A549 (cell line): Measurements from ENCODE around the gene NRDE2.

Source experiments
- ELK1 ChIP-seq: fragments of 150-350 bp; IDR thresholded peaks from 2 replicates; pipeline ENCODE4 v1.6.1; 2014; ENCODE audit warnings: low read depth, mild to moderate bottlenecking, low read length
- EP300 ChIP-seq, 2 experiments: fragments of >200 bp; sonication (Bioruptor Twin); formaldehyde crosslinking; IDR thresholded peaks; 2 replicates in 1 of 2; 3 replicates in 1 of 2; pipeline ENCODE4 v1.6.1; 2016 to 2017
- HOXA7 ChIP-seq: fragments of 250-450 bp; sonication (Bioruptor Pico); IDR thresholded peaks from 2 replicates; pipeline ENCODE4 v1.5.0; 2020; ENCODE audit warnings: mild to moderate bottlenecking, moderate library complexity
- JUN ChIP-seq, 2 experiments: fragments of >200 bp; sonication (Bioruptor Twin); formaldehyde crosslinking; IDR thresholded peaks; 2 replicates in 1 of 2; 3 replicates in 1 of 2; pipeline ENCODE4 v1.6.1; 2016 to 2017
- KDM5A ChIP-seq: fragments of 200-600 bp; sonication (generic); IDR thresholded peaks from 2 replicates; pipeline ENCODE4 v1.6.1; 2016; ENCODE audit warnings: antibody characterized with exemption, mild to moderate bottlenecking
- MAZ ChIP-seq: fragments of 150-350 bp; IDR thresholded peaks from 2 replicates; pipeline ENCODE4 v1.6.1; 2014; ENCODE audit warnings: antibody characterized with exemption, low read depth, low read length, borderline replicate concordance
- MYC ChIP-seq: IDR thresholded peaks from 2 replicates; pipeline ENCODE4 v1.6.1; 2012; ENCODE audit warnings: mild to moderate bottlenecking, inconsistent platforms, low read length, improper control_type of control experiment, borderline replicate concordance
- RAD21 ChIP-seq, 2 experiments: fragments of >200 bp in 1 of 2; sonication (Bioruptor Twin) in 1 of 2; formaldehyde crosslinking in 1 of 2; IDR thresholded peaks in 1 of 2; conservative IDR thresholded peaks in 1 of 2; 2 replicates in 1 of 2; 3 replicates in 1 of 2; pipeline ENCODE4 v1.6.1; 2012 to 2018; ENCODE audit warnings: inconsistent platforms in 1 of 2
- TF ChIP-seq, protein P1 (sequence below): fragments of >200 bp; sonication (Bioruptor Twin); formaldehyde crosslinking; IDR thresholded peaks from 2 replicates; pipeline ENCODE4 v1.6.1; 2016
- TF ChIP-seq, protein P2 (sequence below): fragments of >200 bp; sonication (Bioruptor Twin); formaldehyde crosslinking; IDR thresholded peaks from 3 replicates; pipeline ENCODE4 v1.5.1; 2016
- TF ChIP-seq, protein P3 (sequence below): fragments of 450-650 bp; IDR thresholded peaks from 2 replicates; pipeline ENCODE4 v1.6.1; 2014; ENCODE audit warnings: antibody characterized with exemption

GRCh38 chr14:90336401-90336800, 4.7 kb upstream of the NRDE2 start:
- TF ChIP-seq, protein P1, sequence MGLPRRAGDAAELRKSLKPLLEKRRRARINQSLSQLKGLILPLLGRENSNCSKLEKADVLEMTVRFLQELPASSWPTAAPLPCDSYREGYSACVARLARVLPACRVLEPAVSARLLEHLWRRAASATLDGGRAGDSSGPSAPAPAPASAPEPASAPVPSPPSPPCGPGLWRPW, result no peak
- TF ChIP-seq, protein P2, sequence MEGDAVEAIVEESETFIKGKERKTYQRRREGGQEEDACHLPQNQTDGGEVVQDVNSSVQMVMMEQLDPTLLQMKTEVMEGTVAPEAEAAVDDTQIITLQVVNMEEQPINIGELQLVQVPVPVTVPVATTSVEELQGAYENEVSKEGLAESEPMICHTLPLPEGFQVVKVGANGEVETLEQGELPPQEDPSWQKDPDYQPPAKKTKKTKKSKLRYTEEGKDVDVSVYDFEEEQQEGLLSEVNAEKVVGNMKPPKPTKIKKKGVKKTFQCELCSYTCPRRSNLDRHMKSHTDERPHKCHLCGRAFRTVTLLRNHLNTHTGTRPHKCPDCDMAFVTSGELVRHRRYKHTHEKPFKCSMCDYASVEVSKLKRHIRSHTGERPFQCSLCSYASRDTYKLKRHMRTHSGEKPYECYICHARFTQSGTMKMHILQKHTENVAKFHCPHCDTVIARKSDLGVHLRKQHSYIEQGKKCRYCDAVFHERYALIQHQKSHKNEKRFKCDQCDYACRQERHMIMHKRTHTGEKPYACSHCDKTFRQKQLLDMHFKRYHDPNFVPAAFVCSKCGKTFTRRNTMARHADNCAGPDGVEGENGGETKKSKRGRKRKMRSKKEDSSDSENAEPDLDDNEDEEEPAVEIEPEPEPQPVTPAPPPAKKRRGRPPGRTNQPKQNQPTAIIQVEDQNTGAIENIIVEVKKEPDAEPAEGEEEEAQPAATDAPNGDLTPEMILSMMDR, result no peak
- TF ChIP-seq KDM5A, result no peak
- TF ChIP-seq ELK1, result no peak
- TF ChIP-seq JUN (IDR thresholded peaks at IDR 0.05), result no peak
- no peak for TF ChIP-seq RAD21 (conservative IDR thresholded peaks at IDR 0.05 in 1 of 2, IDR thresholded peaks at IDR 0.05 in 1 of 2)
- TF ChIP-seq, protein P3, sequence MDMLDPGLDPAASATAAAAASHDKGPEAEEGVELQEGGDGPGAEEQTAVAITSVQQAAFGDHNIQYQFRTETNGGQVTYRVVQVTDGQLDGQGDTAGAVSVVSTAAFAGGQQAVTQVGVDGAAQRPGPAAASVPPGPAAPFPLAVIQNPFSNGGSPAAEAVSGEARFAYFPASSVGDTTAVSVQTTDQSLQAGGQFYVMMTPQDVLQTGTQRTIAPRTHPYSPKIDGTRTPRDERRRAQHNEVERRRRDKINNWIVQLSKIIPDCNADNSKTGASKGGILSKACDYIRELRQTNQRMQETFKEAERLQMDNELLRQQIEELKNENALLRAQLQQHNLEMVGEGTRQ, result no peak
- TF ChIP-seq MAZ, result no peak
- TF ChIP-seq HOXA7 (CRISPR knock-in tag), result no peak
- TF ChIP-seq EP300 (IDR thresholded peaks at IDR 0.05), result no peak
- no peak for TF ChIP-seq MYC
